Right lobe of liver (tissue), 6 donors: Measurements from ENCODE around the gene GKN2. TPM values are rescaled to one million over a fixed set of nuclear protein-coding genes. Genes with fewer than 3 reads are reported as not detected.
A peak's percentile ranks its signal among the peaks of the same experiment; 100 is the strongest.

Experiments used
- ATAC-seq, 4 donors: fragments of 200-7000 bp; cut with Tn5 transposase; one replicate each; pipeline ENCODE4 v1.9.1; 2020; ENCODE audit warnings: mild to moderate bottlenecking in 4 of 4, moderate library complexity in 4 of 4
- DNase-seq, 3 donors: peaks; one replicate each; pipeline ENCODE4 v3.0.0-alpha.2; 2020
- H3K27ac ChIP-seq, 3 donors: fragments of 200-600 bp; one replicate each; pipeline ENCODE4 v1.8.0; 2022
- H3K27me3 ChIP-seq, 2 donors: fragments of 200-600 bp; one replicate each; pipeline ENCODE4 v1.8.0; 2022
- H3K36me3 ChIP-seq, 4 donors: fragments of 200-600 bp; sonication (generic) in 1 of 4; one replicate each; pipeline versions ENCODE4 v1.5.1 to v1.8.0; 2017 to 2022; ENCODE audit warnings: control low read depth in 1 of 4
- H3K4me1 ChIP-seq, 4 donors: fragments of 200-600 bp; sonication (generic) in 1 of 4; one replicate each; pipeline versions ENCODE4 v1.5.1 to v1.8.0; 2017 to 2022; ENCODE audit warnings: control low read depth in 1 of 4
- H3K4me3 ChIP-seq, 3 donors: fragments of 200-600 bp; one replicate each; pipeline ENCODE4 v1.8.0; 2022
- H3K9me3 ChIP-seq, 4 donors: fragments of 200-600 bp; sonication (generic) in 1 of 4; one replicate each; pipeline versions ENCODE4 v1.5.1 to v1.8.0; 2017 to 2022; ENCODE audit warnings: control low read depth in 1 of 4
- POLR2A ChIP-seq: fragments of 450-650 bp; IDR thresholded peaks from one replicate; pipeline ENCODE4 v1.6.1; 2017; ENCODE audit warnings: antibody characterized with exemption, mild to moderate bottlenecking
- WGBS: methylation state at CpG from one replicate; pipeline ENCODE4 v1.1.6; 2018; ENCODE audit warnings: low coverage, low lambda C conversion rate; ENCODE audit not compliant: insufficient coverage; ENCODE audit errors: missing lambda C conversion rate; 5-methylcytosine and 5-hydroxymethylcytosine counted together
- intact Hi-C, 2 donors: fragments of 100-400 bp; cut with DNase I; formaldehyde crosslinking; loops; one replicate each; pipeline versions ENCODE4 v1.11.2 to v1.14.1; 2022
- total RNA-seq, 6 experiments: library from RNA; depleted of rRNA in 2 of 6; stranded (reverse); fragments of >200 nt in 2 of 6; fragmentation: NEBNext Ultra II Directional in 3 of 6; extraction: Animal tissue kit (Norgen Biotek cat#: 25700) in 3 of 6; gene quantifications; one replicate each; pipeline versions ENCODE4 v1.1.0 to v1.2.4, GENCODE V29; 2016 to 2023
- TF ChIP-seq, protein P1 (sequence below), 4 donors: fragments of 200-600 bp in 3 of 4; fragments of 450-650 bp in 1 of 4; IDR thresholded peaks; one replicate each; pipeline versions ENCODE4 v1.5.1 to v1.8.0; 2016 to 2022; ENCODE audit warnings: antibody characterized with exemption in 4 of 4, mild to moderate bottlenecking in 2 of 4
- donor health status: DM: no; HTN: yes; CAD: no.
- donor health status: DM: no; HTN: no; CAD: no.
- donor health status: DM: no; HTN: no; CAD: no.
- donor health status: DM: no; HTN: yes; CAD: no.
- donor health status: DM: no; HTN: yes; CAD: no.

GKN2 gene
- total RNA-seq, 6 experiments from 2014 or later, result not detected

DNA sequence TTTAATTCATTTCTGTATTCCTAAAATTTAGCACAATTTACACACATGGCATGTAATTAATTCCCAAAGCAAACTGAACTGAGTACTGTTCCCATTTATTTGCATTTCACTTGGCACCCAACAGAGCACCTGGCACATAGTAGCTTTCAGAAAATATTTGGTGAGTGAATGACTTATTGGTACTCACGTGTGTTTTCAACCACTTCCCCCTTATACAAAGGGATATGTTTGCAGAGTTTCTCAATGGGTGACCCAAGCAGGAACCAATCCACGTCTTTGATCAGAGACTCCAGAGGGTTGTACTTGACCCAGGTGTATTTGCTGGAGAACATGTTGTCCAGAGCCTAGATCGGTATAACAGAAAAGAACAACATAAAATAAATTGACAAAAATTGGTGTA lies 6.6 kb downstream of the GKN2 start:
- peak overlapping the region in 1 of 3 donors; percentile 55 for H3K27ac ChIP-seq
- H3K27me3 ChIP-seq, result no peaks in the 10 kb centered on the region
- no peak for TF ChIP-seq POLR2A
- TF ChIP-seq, protein P1, sequence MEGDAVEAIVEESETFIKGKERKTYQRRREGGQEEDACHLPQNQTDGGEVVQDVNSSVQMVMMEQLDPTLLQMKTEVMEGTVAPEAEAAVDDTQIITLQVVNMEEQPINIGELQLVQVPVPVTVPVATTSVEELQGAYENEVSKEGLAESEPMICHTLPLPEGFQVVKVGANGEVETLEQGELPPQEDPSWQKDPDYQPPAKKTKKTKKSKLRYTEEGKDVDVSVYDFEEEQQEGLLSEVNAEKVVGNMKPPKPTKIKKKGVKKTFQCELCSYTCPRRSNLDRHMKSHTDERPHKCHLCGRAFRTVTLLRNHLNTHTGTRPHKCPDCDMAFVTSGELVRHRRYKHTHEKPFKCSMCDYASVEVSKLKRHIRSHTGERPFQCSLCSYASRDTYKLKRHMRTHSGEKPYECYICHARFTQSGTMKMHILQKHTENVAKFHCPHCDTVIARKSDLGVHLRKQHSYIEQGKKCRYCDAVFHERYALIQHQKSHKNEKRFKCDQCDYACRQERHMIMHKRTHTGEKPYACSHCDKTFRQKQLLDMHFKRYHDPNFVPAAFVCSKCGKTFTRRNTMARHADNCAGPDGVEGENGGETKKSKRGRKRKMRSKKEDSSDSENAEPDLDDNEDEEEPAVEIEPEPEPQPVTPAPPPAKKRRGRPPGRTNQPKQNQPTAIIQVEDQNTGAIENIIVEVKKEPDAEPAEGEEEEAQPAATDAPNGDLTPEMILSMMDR (IDR thresholded peaks at IDR 0.05), result no peak
- 8% methylated on average over 3 of the region's 3 CpGs for WGBS
- H3K36me3 ChIP-seq, result no peaks in the 10 kb centered on the region
- ATAC-seq (peak; percentile 82 to 95 (median 84)), DNase-seq (no peak)
- H3K4me1 ChIP-seq, result peaks cover 0 to 18% (median 0%) of the 10 kb centered on the region in 4 donors
- no peaks in the 10 kb centered on the region for H3K9me3 ChIP-seq
- H3K4me3 ChIP-seq, result no peak overlapping the region
- intact Hi-C loops, result no loop called here

DNA sequence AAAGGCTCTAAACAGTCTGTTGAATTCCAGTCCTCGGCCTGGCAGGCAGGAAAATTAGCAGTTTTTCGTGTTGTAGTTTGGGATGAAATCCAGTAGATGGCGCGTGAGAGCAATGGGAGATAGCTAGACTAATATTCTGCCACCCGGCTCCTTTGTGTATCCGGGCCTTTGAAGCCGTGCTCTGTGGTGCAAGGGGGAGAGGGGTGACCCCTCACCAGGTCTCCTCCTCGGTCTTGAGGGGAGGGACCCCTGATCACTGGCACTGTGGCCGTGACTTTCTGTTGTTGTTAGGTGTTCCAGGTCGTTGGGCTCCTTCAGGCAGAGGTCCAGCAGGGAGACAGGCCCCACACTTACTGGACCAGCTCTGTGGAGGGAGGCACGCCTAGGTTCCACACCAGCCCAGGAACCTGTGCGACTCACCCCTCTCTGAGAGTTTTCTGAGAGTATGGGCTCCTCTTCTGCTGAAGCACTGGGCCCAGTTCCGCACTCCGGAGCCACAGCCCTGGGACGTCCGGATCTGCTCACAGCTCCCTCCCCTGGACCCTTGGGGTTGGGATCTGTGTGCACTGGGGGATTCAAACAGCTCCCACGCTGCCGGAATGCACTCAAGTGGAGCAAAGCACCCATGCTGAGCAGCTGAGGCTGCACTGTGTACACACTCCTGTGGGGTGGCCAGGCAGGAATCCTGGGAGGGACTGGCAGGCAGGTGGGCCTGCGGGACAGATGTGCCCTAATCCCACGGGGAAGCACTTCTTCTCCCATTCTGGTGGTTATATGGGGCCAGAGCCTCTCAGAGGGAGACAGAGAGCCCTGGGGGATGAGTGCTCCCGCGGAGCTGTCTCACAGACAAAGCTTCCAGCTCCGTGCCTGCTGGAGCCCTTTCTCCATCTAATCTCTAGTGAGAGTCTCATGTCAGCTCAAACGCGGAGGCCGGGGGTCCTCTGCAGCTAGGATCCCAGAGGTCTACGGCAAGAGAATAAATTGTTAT lies 8.8 kb downstream of the GKN2 start:
- Histone ChIP-seq H3K4me3 (no peak overlapping the region), H3K27me3 (no peaks in the 10 kb centered on the region), H3K9me3 (no peaks in the 10 kb centered on the region), H3K36me3 (no peaks in the 10 kb centered on the region), H3K4me1 (peaks cover 0 to 18% (median 0%) of the 10 kb centered on the region in 4 donors), H3K27ac (no peak overlapping the region)
- TF ChIP-seq POLR2A, result no peak
- TF ChIP-seq, protein P1 (IDR thresholded peaks at IDR 0.05), result peak; percentile 71 to 84 (median 84)
- 14% methylated on average over 9 of the region's 27 CpGs for WGBS
- DNase-seq (peak in 1 of 3 donors; percentile 64), ATAC-seq (peak; percentile 77 to 88 (median 86))
- intact Hi-C loops, result no loop called here

DNA sequence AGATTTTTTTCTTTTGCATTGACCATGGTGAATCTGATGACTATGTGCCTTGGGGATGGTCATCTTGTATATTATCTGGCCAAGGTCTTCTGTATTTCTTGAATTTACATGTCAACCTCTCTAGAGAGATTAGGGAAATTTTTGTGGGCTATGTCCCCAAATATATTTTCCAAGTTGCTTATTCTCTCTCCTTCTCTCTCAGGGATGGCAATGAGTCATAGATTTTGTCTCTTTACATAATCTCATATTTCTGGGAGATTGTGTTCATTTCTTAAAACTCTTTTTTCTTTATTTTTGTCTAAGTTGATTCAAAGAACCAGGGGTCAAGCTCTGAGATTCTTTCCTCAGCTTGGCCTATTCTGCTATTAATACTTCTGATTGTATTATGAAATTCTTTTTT lies 9.9 kb downstream of the GKN2 start:
- H3K9me3 ChIP-seq, result no peaks in the 10 kb centered on the region
- no peaks in the 10 kb centered on the region for H3K36me3 ChIP-seq
- no peak overlapping the region for H3K27ac ChIP-seq
- H3K27me3 ChIP-seq, result no peaks in the 10 kb centered on the region
- H3K4me3 ChIP-seq, result no peak overlapping the region
- TF ChIP-seq, protein P1 (IDR thresholded peaks at IDR 0.05), result no peak
- TF ChIP-seq POLR2A, result no peak
- peaks cover 0 to 18% (median 0%) of the 10 kb centered on the region in 4 donors for H3K4me1 ChIP-seq
- ATAC-seq, result no peak
- intact Hi-C loops, result no loop called here
- DNase-seq, result no peak

DNA sequence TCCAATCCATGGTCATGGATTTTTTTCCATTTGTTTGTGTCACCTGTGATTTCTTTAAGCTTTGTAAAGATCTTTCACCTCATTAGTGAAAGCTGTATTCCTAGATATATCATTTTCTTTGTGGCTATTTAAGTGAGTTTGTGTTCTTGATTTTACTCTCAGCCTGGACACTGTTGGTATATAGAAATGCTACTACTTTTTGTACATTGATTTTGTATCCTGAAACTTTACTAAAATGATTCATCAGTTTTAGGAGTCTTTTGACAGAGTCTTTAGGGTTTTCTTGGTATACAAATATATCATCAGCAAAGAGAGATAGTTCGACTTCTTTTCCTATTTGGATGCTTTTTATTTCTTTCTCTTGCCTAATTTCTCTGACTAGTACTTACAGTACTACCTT lies 12.3 kb downstream of the GKN2 start:
- TF ChIP-seq POLR2A, result no peak
- TF ChIP-seq, protein P1 (IDR thresholded peaks at IDR 0.05), result no peak
- Histone ChIP-seq H3K36me3 (no peaks in the 10 kb centered on the region), H3K27ac (no peak overlapping the region), H3K9me3 (no peaks in the 10 kb centered on the region), H3K4me3 (no peak overlapping the region), H3K4me1 (peaks cover 0 to 5% (median 0%) of the 10 kb centered on the region in 4 donors), H3K27me3 (no peaks in the 10 kb centered on the region)
- DNase-seq (no peak), ATAC-seq (no peak)
- intact Hi-C loops, result no loop called here
- WGBS, result 93% methylated on average over 1 of the region's 1 CpG
